Activated CD4-positive, alpha-beta T cell treated with anti-CD3 and anti-CD28 coated beads for 48 hours (primary cell): ENCODE data around the gene STMN1.
A peak's percentile ranks its signal among the peaks of the same experiment; 100 is the strongest.
"Not testable (repeated sequence)": the region's sequence is repeated elsewhere in the genome, so short reads cannot be mapped to it uniquely, and the experiment has no call there.

Experiments
- DNase-seq: peaks from one replicate; pipeline ENCODE4 v3.0.0-alpha.2; 2020

The STMN1 gene

GRCh38 chr1:25905680-25906643 is at the start of gene STMN1:
TSS of gene STMN1 (minus strand) at chr1:25906419. CDS start at chr1:25904676, 1,743 bp downstream.
- DNase-seq: peak; percentile 95

- no peak for DNase-seq
Measured at GRCh38 chr1:25955553-25955952, 49.3 kb upstream of the STMN1 start.

- DNase-seq: no peak
Measured at GRCh38 chr1:25954282-25954938, 48.2 kb upstream of the STMN1 start.

- DNase-seq: no peak
Measured at GRCh38 chr1:25952841-25953401, 46.7 kb upstream of the STMN1 start.

- DNase-seq: no peak
Measured at GRCh38 chr1:25948641-25949040, 42.4 kb upstream of the STMN1 start.

- no peak for DNase-seq
Measured at GRCh38 chr1:25947027-25947426, 40.8 kb upstream of the STMN1 start.

- no peak for DNase-seq
Measured at GRCh38 chr1:25945761-25946160, 39.5 kb upstream of the STMN1 start.

- DNase-seq: no peak
Measured at GRCh38 chr1:25944986-25945385, 38.8 kb upstream of the STMN1 start.

- not testable (repeated sequence) for DNase-seq
Measured at GRCh38 chr1:25943511-25943910, 37.3 kb upstream of the STMN1 start.

GRCh38 chr1:25936947-25937346 is 30.7 kb upstream of the STMN1 start:
- no peak for DNase-seq

GRCh38 chr1:25933479-25934365 is 27.5 kb upstream of the STMN1 start:
- DNase-seq: no peak

GRCh38 chr1:25932811-25933400 is 26.7 kb upstream of the STMN1 start:
- DNase-seq: not testable (repeated sequence)

GRCh38 chr1:25932321-25932720 is 26.1 kb upstream of the STMN1 start:
- DNase-seq: no peak

- DNase-seq: no peak
Measured at GRCh38 chr1:25929016-25929415, 22.8 kb upstream of the STMN1 start.

GRCh38 chr1:25927521-25928265 is 21.5 kb upstream of the STMN1 start:
- DNase-seq: no peak

- DNase-seq: no peak
Measured at GRCh38 chr1:25926731-25927496, 20.7 kb upstream of the STMN1 start.

- no peak for DNase-seq
Measured at GRCh38 chr1:25924454-25924853, 18.2 kb upstream of the STMN1 start.

- peak; percentile 35 for DNase-seq
Measured at GRCh38 chr1:25922971-25923552, 16.8 kb upstream of the STMN1 start.

- DNase-seq: peak; percentile 57
Measured at GRCh38 chr1:25922056-25922970, 16.1 kb upstream of the STMN1 start.
